Astrocyte of the hippocampus (primary cell): ENCODE measurements around the gene ZFYVE9.
A peak's percentile ranks its signal among the peaks of the same experiment; 100 is the strongest.
"Not testable (repeated sequence)": the region's sequence is repeated elsewhere in the genome, so short reads cannot be mapped to it uniquely, and the experiment has no call there.

Experiments
- DNase-seq: peaks from one replicate; pipeline ENCODE4 v3.0.0; 2011; ENCODE audit warnings: low read depth, low spot score

The ZFYVE9 gene

DNA sequence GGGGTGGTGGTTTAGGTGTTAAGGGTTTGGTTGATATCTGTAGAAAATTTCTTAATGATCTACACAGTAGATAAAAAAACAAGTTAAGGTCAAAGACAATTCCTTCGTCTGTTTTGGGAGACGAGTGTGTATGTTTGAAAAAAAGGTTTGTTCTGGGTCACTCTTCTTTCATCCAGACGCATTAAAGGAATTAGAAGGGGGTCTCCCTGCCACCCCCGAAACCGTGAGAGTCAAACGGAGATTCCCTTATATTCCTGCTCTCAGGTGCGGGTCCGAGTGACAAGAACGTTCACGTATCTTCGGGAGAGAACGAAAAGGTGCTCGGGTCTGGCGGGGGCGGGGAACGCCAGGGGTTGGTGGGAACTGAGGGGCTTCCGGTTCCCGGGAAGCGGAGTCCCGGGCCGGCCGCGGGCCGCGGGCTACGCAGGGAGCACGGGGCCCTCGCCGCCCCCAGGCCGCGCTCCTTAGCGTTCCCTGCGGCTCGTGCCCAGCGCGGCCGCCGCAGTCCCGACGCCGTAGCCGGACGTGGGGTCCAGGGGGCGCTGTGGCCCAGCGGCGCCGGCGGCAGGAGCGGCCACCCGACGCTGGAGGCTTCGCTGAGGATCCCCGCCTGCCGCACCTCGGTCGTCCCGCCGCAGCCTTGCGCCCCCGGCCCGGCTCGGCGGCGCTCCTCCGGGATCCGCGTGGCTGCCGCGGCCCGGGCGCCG is at the start of gene ZFYVE9:
ZFYVE9 (plus strand) TSS at position 577 of the 707 bp plus-strand sequence. CDS start 91,118 bp downstream, outside the sequence.
- DNase-seq: peak; percentile 96

DNA sequence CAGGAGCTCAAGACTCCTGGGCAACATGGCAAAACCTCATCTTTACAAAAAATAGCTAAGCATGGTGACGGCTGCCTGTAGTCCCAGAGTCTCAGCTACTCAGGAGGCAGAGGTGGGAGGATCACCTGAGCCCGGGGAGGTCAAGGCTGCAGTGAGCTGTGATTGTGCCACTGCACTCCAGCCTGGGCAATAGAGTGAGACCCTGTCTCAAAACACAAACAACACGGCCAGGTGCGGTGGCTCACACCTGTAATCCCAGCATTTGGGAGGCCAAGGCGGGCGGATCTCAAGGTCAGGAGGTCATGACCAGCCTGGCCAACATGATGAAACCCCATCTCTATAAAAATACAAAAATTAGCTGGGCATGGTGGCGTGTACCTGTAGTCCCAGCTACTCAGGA is 47.6 kb upstream of the ZFYVE9 start:
- not testable (repeated sequence) for DNase-seq

GRCh38 chr1:52096216-52096615 is 45.7 kb upstream of the ZFYVE9 start:
- DNase-seq: no peak

- DNase-seq: no peak
Measured at GRCh38 chr1:52098139-52098871, 43.6 kb upstream of the ZFYVE9 start.

- DNase-seq: no peak
Measured at GRCh38 chr1:52102336-52103013, 39.4 kb upstream of the ZFYVE9 start.

GRCh38 chr1:52111492-52111891 is 30.4 kb upstream of the ZFYVE9 start:
- no peak for DNase-seq

- DNase-seq: no peak
Measured at GRCh38 chr1:52112489-52112888, 29.4 kb upstream of the ZFYVE9 start.

DNA sequence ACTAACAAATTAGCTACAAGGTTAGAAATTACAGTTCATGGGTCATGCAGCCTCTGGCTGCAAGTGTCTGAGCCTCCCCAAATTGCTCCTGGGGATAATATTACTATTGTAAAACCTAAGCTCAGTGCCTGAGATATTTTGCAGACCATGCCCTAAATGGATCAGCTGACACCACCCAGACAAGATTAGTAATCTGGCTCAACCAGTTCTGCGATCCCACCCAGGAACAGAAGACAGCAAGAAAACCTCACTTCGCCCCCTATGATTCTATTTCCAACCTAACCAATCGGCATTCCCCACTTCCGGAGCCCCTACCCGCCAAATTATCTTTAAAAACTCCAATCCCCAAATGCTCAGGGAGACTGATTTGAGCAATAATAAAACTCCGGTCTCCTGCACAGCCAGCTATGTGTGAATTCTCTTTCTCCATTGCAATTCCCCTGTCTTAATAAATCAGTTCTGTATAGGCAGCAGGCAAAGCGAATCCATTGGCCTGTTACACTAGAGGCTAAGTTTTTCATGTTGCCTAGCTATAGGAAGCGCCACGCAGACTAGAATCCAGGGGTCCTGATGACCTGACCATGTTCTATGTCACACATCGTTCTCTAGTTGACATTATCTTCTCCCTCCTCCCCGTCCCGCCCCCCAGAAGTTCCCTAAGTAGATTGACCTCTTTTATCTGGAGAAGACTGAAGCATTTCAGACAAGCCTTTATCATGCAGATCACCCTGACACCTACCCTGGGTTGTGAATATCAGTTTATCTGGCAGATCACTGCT is 22.4 kb upstream of the ZFYVE9 start:
- no peak for DNase-seq

- no peak for DNase-seq
Measured at GRCh38 chr1:52122384-52122783, 19.5 kb upstream of the ZFYVE9 start.

DNA sequence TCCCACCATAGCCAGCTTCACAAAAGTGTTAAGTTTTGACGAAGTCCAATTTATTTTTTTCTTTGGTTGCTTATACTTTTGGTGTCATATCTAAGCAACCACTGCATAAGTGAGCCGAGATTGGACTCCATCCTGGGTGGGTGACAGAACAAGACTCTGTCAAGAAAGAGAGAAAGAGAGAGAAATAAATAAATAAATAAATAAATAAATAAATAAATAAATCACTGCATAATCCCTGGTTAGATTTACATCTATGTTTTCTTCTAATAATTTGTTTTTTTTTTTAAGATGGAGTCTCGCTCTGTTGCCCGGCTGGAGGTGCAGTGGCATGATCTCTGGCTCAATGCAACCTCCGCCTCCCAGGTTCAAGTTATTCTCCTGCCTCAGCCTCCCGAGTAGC is 18.3 kb upstream of the ZFYVE9 start:
- DNase-seq: no peak

DNA sequence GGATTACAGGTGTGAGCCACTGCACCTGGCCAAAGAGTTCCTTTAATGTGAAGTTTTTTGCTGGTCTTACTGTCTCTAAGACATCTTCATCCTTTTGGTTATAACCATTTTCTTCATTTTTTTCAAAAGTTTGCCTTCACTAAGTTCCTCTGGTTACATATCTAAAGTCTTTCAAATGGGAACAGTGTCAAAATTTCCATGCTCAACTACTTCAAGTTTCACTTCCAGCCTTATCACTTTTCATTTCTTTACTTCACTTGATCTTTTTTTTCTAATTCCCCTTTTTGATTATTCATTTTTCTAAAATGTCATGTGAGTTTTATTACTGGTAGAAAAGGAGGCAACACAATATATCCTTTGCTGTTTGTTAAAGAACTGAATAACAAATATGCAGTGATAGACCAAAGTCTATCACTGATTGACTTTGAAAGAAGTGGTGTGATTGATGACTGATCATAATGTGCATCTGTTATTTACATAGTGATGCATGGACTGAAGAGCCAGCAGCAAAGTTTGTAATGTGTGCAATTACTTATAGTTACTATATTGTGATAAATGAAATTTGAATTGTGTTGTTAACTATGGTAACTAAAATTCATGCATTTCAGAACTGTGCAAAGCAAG is 16.0 kb upstream of the ZFYVE9 start:
- DNase-seq: no peak

DNA sequence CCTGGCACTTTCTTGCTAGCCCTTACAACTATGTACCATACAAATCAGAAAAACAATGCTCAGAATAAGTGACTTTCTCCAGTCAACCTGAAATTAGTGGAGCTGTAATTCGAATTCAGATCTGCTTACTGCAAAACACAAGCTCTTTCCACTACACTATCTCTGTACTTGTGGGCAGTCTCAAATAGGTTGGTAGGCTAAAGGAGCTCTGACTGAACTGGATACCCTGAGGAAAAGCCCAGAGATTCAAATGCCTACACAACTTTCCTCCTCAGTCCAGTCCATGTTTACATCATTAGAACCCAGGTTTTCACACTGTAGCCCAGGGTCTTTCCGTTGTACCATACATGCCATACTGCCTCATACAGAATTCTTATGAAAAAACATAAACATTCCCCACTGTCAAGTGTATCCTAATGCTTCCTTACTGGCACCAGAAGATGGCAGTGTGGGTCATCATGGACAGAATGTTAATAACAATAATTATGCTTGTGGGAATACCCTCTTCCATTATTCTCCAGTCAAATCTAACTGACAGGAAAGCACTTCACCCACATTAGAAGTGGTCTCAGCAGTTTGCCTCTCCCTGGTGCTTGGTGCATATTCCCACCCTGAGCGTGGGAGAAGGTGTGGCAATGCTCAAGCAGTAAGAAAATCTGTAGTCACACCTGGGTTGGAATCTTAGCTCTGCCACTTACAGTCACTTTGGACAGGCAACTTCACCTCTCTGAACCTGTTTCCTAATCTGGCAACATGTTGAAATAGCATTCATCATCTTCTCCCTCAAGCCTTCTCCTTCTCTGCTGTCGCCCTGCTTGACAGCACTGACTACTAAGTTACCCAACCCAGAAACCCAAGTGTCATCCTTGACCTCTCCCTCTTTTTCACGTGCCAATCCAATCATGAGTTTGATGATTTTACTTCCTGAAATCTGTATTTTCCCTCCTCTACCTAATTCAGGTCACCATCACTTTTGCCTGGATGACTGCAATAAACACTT is 14.4 kb upstream of the ZFYVE9 start:
- peak; percentile 72 for DNase-seq

GRCh38 chr1:52139817-52140540 is 1.9 kb upstream of the ZFYVE9 start:
- peak; percentile 55 for DNase-seq

DNA sequence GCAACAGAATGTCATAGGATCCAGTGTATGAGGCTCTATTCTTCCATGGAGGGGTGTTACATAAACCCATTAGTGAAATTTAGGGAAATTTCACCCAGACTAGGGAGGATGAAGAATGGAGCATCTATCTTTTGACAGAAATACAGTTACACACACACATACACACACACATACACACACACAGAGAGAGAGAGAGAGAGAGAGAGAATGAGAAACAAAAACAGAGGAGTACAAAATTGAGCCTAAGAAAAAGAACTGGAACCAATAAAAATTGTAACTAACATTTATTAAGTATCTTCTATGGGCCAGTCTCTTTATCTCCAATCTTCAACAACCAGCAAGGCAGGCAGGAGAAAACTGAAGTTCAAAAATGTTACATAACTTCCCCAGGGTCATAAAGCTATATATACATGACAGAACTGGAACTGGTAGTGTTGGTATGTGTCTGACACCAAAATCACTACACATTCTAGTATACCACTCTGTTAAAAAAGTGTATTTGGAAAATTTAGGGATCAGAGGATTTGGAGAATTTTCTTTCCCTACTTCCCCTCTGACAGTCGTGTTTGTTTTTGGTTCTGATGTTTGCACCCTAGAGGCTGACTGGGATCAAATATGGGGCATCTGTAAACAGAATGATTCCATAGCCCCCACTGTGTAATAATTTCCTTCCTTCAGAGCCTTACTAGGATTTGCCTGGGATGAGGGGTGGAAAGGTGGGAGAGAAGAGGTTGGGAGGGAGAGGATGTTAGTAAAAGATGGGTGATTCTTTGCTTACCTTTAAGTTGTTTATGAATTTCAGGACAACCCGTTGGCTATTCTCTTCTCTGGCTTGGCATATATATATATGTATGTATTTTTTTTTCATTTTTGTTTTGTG is 1.0 kb upstream of the ZFYVE9 start:
- DNase-seq: no peak

DNA sequence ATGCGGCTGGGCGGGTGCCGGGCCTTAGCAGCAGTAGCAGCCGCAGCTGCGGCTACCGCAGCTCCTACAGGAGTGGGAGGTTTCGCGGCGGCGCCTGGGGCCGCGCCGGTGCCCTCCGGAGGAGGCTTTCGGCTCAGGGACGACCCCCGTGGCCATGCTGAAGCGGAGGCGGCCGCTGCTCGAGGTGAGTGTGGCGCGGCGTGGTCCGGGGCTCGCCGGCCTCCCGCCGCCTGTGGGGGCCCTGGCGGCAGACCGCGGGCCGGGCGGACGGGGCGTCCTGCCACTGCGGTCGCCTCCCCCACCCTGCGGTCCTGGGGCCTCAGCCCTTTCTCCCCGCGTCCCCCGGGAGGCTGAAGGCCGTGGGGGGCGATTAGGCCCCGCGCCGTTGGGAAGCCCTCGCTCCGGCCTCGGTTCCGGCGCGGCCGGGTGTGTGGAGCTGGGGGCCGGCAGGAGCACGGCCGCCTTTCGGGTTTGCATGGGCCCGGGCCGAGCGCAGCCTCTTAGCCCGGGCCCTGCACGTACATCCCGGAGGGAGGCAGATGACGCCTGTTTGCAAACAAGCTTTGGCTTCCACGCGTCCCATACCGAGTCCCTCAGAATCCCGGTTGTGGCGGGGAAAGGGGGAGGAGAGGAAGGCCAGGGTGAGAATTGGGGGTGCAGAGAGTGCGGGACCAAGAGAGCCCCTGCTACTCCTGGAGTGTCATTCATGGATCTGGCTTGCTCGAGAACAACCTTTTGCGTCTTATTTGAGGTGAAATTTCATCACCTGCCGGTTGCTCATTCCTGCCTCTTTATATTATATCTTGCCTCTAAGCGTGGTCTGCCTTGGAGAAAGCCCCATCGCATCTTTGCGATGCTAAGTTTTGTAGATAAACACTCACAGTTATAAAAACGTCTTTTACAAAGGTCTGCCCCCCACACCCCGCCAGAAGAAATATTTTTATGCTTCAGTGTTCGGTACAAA is 613 bp downstream of the ZFYVE9 start:
- DNase-seq: peak; percentile 79

GRCh38 chr1:52145137-52145536 is 3.2 kb downstream of the ZFYVE9 start:
- DNase-seq: no peak

- DNase-seq: not testable (repeated sequence)
Measured at GRCh38 chr1:52150445-52150844, 8.6 kb downstream of the ZFYVE9 start.
